ENCODE measurements around the gene NAB1.
A peak's percentile ranks its signal among the peaks of the same experiment; 100 is the strongest.
"Not testable (repeated sequence)": the region's sequence is repeated elsewhere in the genome, so short reads cannot be mapped to it uniquely, and the experiment has no call there.

The NAB1 gene

DNA sequence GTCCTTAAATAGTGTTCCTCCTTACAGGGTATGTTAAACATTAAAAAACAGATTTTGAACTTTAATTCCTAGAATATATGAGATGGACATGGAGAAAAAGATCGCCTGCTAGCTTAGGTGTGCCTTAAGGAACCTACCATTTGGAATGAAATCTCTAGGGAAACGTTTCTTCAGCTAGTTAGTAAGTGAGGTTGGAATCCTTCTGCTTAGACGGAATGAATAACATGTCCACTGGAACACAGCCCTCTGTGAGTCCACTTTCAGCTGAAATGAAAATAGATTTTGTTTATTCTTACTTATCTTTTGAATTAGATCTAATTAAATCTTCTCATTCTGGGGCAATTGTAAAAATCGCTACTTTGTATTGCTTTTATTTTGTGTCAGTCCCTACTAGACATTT, 28.4 kb downstream of the NAB1 start:
- no peak for DNase-seq

DNA sequence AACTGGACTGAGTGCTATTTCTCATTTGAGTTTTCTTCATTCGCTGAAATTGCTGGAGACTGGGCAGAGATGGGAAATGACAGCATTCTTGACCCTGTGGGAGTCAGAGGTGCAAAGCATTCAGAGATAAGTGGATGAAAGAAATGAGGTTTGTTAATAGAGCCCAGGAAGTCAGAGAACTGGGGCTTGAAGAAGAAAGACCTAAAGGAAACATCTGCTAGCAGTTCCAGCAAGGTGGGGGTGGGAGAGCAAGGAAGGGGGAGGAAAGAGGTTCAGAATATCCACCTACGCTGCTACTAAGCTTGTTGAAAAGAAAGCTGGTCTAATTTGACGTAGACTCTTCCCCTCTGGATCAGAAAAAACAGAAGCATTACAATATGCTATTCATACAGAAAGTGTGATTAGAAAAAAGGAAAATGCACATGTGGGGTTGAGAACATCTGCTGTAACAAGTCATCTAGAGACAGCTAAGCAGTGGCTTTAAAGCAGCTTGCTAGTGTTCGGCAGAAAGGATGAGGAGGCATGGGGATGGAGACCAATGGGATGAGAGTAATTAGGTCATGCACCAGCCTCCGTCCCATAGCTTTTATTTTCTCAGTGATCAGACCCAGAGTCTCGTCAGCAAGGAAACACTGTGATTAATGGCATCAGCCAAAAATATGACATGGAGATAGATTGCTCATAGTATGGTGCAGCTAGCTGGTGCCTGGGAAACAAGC, 29.7 kb downstream of the NAB1 start:
- DNase-seq = no peak

DNA sequence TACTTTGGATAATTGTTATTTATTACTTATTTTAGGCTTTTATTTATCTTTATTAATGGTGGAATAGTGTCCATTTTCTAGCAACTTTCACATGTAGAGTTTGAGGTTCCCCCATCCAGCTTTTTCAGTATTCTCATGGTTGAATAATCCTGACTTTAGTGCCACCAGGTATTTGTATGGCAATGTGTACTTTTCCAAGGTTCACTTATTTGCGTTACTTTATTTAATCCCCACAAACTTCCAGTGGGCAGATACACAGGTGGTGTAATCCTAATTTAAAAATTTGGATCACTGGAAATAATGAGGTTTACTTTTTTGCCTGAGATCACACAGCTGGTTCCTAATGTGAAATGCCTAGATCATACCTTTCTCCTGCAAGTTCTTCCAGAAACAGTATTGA, 30.5 kb downstream of the NAB1 start:
- DNase-seq = no peak

DNA sequence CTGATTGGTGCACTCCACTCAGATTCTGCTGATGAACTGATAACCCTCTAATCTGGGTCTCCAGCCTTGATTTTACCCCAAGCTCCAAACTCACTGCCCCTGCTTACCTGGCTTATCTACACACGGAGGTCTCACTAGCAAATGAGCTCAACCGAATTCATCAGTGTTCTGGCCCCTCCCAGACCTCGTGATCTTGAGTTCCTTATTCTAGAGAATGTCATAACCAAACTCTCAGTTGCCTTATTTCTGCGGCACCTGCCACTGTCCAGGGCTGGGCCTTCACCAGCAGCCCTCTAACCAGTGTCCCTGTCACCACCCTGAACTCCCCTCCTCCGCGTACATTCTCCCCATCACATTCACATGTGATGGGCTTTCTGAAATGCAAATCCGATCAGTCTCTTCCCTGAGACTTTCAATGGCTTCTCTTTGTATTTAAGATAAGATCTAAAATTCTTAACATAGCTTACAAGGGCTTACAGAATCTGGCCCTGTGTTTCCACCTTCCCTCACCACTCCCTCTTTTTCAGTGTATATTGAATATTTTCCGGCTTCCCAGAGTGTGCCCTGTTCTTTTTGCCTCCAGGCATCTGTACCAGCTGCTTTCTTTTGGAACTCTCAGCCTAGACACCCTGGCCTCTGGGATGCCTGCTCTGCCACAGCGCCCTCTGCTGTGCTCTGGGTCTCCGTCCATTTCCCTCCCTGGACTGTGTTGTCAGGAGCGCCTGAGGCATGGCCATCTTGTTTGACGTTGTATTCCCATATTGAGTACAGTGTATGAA, 31.1 kb downstream of the NAB1 start:
- peak; percentile 13 for DNase-seq

DNA sequence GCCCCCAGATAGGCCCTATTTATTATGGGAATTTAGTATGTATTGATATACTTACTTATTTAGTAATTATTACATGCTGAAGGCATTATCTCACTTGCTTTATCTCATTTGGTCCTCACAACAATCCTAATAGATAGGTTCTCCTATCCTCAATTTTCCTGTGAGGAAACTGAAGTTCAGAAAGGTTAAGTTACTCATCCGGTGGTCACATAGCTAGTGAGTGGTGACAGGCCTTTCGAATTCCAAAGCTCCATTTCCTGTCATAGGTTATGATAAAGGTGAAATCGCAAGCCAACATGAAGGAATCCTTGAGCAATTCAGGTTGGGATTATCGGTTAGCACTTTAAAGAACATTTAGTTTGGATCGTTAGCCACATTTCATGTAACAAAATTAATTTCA, 33.3 kb downstream of the NAB1 start:
- DNase-seq = no peak

DNA sequence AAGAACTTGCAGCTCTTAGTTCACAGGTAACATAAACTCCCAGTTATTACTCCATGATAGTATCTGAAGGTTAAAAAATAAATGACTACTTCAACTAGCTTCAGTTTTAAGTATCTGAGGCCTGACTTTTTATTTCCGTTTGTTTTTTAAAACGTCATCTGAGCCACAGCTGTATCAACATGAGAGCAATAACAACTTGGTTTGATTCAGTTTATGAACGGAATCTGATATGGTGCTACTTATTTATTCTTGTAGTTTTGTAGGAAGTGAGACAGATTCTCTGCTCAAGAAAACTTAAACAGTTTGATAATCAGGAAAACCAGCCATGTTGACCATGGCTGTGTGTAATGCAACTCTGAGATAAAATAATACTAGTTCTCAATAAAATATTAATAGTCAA, 34.9 kb downstream of the NAB1 start:
- DNase-seq = no peak

DNA sequence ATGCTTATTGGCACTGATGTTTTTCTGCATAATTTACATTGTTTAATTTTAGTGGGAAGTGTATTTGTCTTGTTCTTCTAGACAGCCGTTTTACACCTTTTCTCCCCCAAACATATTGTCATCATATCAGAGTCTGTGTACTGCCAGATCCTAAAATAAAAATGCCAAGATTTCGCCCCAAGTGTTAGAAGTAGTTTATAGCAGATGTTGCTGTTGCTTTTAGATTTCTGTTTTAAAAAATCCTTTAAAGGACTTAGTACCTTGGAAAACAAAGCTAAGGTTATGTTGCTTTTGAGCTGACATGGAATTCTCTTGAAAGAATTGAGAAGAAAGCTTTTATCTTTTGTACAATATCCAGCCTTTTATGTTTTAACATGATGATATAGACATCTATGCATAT, 36.0 kb downstream of the NAB1 start:
- DNase-seq = no peak

DNA sequence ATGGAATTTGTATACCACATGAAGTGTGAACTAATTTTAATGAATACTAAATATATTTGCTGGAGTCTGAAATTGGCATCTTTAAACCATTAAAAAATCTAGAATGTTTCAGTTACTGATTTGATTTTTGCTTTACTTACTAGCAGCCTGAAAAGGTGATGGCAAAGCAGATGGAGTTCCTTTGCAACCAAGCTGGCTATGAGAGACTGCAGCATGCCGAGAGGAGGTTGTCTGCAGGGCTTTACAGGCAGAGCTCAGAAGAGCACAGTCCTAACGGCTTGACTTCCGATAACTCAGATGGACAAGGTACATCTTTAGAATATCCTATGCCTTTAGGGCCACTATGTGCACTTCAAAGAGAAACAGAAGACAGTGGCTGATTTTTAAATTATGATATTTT, 36.5 kb downstream of the NAB1 start:
- DNase-seq = no peak

DNA sequence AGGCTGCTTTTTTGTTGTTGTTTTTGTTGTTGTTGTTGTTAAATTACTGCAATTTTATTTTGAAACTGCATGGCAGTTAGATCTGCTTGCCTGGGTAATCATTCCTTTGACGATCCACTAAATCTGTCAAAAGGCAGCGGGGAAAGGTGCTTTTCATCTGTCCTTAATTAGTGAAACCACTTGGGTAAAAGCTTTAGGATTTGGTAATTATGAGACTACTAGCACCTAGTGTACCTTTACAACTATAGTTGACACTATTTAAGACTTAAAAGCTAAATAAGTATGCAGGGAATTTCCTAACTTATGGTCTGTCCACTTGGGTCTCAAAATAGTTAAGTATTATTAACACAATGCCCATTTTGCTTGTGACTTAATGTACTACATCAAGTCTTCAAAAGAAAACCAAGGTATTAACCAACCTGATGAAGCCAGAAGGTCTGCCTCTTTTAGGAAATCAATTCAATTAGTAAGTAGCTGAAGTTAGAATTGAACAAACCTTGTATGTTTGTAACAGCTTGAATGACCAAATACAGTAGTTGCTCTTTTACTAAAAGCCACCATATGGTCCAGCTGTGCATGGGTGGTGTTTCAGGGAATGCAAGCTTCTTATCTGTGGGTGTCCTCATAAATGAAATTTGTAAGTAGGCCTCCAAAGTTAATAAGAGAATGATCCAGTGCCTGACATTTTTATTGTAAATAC, 44.8 kb downstream of the NAB1 start:
- no peak for DNase-seq

DNA sequence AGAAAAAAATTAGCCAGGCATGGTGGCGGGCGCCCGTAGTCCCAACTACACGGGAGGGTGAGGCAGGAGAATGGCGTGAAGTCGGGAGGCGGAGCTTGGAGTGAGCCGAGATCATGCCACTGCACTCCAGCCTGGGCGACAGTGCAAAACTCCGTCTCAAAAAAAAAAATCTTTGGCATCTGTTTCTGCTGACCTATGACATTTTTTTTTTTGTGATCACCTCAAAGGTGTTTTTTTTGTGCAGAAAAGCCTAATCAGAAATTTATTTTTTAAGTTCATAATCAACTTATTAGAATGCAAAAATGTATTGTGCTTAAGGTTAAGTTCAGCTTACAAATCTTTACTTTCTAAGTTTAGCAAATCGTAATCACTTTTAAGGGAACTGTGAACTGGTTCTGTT, 45.6 kb downstream of the NAB1 start:
- DNase-seq = no peak

DNA sequence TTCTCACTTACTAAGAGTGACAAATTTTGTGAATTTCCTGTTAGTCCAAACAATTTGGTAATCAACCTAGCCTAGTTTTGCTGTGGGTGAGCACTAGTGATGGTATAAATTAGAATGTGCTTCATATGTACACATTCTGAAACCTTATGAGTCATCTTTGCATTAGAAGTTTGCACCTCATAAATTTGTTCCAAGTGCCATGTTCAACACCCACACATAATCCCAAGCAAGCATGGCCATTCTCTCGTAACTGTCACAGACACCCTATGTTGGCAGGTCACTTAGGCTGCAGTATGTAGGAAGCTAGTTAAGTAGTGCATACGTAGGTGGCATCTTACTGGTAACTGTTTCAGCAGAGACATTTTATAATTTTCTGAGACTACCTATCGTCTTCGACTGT, 46.9 kb downstream of the NAB1 start:
- DNase-seq = no peak

DNA sequence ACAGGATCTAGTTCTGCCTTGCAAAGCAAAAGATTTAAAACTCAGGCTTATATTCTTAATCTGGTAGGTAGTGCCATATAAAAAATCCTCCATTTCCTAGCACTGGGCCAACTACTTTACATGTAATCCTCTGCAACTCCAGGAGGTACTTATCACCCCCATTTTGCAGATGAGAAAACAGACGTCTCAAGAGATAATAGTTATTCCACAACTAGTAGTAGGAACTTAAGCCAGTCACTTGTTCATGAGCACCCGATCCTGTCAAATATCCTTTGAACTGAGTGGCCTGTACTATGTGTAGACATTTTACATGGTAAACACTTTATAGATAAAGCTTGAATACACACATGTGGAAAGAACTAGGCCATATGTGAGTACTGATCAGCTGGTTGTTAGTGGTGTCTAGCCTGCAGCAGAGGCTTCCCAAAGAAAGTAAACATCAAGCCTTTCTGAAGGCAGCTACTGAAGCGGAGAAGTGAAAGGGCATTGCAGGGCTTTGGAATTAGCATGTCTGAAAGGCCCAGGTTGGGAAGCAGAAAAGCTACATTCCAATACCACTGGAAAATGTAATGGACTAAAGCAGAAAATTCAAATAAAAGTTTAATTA, 48.0 kb downstream of the NAB1 start:
- no peak for DNase-seq

DNA sequence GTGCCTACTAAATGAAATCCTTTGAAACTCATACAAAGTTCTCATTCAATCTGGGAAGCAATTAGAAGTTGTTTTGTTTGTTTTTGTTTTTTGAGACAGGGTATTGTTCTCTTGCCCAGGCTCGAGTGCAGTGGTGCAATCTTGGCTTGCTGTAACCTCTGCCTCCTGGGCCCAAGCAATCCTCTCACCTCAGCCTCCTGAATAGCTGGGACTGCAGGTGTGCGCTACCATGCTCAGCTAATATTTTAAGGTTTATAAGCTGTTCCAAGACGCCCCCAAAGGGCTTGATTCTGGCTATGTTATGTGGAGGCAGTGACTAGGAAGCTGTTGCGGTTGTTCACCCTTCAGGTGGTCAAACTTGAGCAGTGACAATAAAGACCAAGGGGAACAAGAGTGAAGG, 48.5 kb downstream of the NAB1 start:
- DNase-seq = no peak

DNA sequence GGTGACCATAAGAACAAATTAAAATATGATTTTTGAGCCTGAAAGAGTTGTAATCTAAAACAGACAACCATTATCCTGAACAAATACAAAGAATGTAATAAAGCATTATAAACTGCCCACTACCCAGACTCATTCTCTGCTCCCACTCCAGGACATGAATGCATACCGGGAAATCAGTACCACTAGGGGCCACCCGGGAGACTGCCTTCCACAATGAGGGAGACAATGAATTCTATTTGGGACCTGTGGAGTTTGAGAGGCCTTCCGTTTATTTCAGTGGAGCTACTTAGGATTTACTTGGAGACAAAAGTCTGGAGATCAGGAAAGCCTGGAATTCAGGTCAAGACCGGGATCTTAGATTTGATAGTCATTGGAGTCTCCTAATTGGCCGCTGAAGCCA, 50.0 kb downstream of the NAB1 start:
- DNase-seq = no peak

DNA sequence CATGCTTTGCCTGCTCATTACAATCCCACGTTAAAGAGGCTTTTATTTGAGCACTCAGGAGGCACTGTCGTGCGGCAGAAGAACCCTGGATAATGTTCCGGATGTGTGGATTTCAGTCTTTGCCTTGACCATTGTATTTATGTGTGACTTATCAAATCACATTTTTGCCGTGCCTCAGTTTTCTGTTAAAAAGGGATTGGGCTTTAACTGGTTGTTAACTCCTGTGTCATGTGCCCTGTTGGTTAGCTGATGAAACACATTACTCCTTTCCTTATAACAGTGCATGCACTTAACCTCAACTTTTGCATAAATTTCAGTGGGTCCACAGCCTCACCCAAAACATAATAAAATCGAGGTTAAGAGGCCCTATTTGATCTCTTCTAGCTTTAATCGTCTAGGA, 52.7 kb downstream of the NAB1 start:
- DNase-seq = no peak

DNA sequence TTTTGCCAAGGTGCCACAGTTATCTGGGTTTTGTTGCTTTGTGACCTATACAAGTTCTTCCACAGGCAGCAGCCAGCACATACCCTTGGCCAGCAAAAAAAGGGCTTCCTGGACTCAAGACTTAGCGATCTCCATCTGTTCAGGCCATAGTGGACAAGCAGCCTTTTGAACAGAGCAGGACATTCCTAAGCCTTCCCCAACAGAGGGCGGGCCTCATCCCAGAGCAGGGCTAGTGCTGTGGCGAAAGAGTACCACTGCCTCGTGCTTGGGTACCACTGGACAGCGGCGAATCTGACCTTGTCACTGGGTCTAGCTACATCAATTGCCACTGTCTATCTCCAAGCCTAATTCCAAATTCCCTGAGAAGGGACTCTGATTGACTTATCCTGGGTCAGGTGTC, 56.4 kb downstream of the NAB1 start:
- no peak for DNase-seq

DNA sequence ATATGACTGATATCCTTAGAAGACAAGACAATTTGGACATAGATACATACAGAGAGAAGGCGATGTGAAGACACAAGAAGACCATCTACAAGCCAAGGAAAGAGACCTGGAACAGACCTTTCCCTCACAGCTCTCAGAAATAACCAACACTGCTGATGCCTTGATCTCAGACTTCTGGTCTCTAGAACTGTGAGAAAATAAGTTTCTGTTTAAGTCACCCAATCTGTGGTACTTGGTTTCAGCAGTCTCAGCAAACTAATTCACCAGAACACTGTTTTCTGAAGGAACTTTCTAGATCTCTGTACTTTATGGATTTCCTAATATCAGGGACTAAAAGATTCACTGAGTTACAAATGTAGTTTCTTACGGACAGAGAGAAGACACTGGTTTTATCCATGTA, 58.8 kb downstream of the NAB1 start:
- DNase-seq = no peak

DNA sequence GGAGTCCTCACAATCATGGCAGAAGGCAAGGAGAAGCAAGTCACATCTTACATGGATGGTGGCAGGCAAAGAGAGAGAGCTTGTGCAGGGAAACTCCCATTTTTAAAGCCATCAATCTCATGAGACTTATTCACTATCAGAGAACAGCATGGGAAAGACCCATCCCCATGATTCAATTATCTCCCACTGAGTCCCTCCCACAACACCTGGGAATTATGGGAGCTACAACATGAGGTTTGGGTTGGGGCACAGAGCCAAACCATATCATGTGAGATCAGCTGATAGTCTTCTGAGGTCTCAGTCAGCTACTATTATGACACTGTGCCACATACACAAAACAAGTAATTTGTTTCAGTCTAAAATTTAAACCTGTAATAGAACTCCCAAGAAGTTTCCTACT, 59.8 kb downstream of the NAB1 start:
- not testable (repeated sequence) for DNase-seq

DNA sequence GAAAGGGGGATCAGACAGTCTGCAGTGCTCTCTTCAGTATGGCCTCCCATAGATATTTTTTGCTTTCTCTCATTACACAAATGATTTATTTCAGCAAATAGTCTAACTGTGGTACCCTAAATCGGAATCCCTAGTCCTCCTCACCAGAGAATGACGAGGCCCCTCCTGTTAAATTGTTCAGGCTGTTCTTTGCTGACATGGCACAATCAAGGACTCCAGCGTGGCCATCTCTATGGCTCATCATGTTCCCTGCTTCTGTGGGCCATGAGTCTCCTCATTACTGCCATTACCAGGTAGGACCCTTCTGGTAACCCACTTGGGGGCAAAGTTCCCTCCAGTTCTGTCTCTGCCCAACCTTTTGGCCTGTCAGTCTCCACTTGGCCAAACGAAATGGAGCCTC, 62.2 kb downstream of the NAB1 start:
- DNase-seq = no peak

DNA sequence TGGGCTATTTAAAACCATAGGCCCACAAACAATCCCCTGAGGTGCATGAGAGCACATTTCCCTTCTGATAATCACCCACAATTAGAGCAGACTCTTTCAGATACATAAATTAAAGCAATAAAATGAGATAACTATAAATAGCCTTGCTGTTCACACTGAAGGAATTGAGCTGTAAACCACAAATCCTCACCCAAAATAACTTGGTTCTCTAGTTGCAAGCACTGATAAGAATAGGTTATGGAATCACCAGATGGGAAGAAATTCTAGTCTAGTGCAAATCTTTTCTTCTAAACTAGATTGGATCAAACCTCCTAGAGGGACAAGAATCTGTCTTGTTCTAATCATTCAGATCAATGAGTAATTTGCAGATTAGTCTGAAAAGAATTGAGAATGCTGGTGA, 64.6 kb downstream of the NAB1 start:
- DNase-seq = no peak

DNA sequence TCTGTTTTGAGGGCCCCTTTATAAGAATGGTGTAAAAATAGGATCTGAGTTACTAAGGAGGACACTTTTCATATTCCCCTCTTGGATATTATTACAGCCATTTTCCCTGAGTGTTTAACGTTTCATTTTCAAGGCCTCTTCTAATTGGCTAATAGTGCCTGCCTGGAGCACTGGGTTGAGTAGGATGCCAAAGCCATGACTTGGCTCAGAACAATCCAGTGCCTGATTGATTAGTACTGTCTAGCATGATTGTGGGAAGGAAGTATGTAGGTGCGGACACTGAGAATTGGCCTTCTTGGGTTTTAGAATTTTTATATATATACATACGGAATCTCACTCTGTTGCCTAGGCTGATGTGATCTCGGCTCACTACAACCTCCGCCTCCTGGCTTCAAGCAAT, 66.1 kb downstream of the NAB1 start:
- DNase-seq = no peak

DNA sequence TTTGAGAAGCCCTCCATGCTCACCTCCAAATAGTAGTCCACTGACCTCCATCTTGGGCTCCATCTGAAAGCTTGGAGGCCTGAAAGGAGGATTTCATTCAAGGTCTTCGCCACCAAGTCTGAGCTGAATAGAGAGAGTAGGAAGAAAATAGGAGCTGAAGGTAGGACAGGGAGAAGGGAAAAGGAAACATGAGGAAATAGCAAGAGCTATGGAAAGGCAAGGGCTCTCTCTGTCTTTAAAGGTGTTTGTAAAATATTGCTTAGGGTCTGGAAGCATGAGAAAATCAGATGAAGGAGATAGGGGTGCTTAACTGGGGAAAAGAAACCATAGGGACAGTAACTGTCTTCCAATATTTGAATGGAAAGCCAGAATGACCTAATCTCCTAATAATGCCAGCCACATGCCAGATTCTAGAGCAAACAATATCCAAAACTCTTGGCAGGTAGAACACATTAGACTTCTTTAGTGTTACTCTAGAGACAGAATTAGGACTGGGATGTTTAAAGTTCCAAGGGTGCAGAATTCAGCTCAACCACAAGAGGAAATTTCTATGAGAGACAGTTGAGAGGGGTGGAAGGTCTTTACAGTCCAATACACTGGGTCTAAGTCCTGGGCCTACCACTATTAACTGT, 67.4 kb downstream of the NAB1 start:
- DNase-seq = no peak

DNA sequence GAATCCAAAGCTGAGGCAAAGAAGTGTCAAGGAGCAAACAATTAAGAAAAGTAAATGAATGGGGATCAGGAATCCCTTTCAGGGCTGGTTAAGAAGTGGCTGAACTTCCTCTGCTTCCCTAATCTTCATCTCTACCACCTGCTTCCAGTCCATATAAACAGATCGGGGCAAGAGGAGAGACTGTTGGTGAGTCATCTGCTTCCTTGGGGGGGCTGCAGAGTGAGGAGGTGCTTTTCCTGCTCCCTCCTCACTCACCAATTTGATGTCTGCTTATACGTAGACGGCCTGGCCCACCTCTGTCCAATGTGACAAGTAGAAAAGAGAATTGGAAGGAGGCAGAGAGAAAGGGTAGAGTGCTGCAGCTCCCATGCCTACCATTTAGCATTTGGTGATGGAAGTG, 68.4 kb downstream of the NAB1 start:
- DNase-seq = no peak
